B cell (primary cell): Measurements from ENCODE around the gene CAP2. TPM values are rescaled to one million over a fixed set of nuclear protein-coding genes. Genes with fewer than 3 reads are reported as not detected.

Experiments used
- ATAC-seq: fragments of 200-7000 bp; cut with Tn5 transposase; one replicate; pipeline ENCODE4 v1.10.0; 2021; ENCODE audit warnings: low read depth, mild to moderate bottlenecking, moderate number of reproducible peaks, moderate library complexity
- CTCF ChIA-PET: fragments of 350-600 bp; sonication (Branson Sonifier 250); formaldehyde crosslinking; loops from one replicate; lab custom pipeline; 2021; ENCODE audit warnings: antibody characterized with exemption, inconsistent platforms; lab: Charles Lee
- POLR2A ChIA-PET: fragments of 350-600 bp; sonication (Branson Sonifier 250); formaldehyde crosslinking; loops from one replicate; lab custom pipeline; 2021; ENCODE audit warnings: antibody characterized with exemption; lab: Charles Lee
- DNase-seq: peaks from one replicate; pipeline ENCODE4 v3.0.0; 2013
- H2AFZ ChIP-seq: 2 replicates; pipeline ENCODE4 v1.6.1; 2012; ENCODE audit warnings: mild to moderate bottlenecking, low read depth, low read length; ENCODE audit not compliant: insufficient read depth, poor library complexity, severe bottlenecking
- H3K27ac ChIP-seq, 2 donors: 1 replicate in 1 of 2; 2 replicates in 1 of 2; pipeline ENCODE4 v1.5.1; 2012 to 2013; ENCODE audit warnings: low read length in 2 of 2, mild to moderate bottlenecking in 2 of 2, moderate library complexity in 1 of 2
- H3K27me3 ChIP-seq, 4 experiments: fragments of 200-600 bp in 1 of 4; sonication (generic) in 1 of 4; replicated peaks in 1 of 4; 1 replicate in 2 of 4; 2 replicates in 2 of 4; pipeline versions ENCODE4 v1.6.1 to v1.7.0; 2013 to 2016; ENCODE audit warnings: low read length in 3 of 4, mild to moderate bottlenecking in 2 of 4, mixed read lengths in 1 of 4, moderate library complexity in 1 of 4; ENCODE audit not compliant: insufficient read depth in 4 of 4, control insufficient read depth in 3 of 4; ENCODE audit errors: control extremely low read depth in 1 of 4
- H3K36me3 ChIP-seq, 2 experiments: replicated peaks in 1 of 2; 1 replicate in 1 of 2; 2 replicates in 1 of 2; pipeline versions ENCODE4 v1.6.1 to v1.7.1; 2013; ENCODE audit warnings: low read length in 1 of 2; ENCODE audit not compliant: insufficient read depth in 2 of 2, control insufficient read depth in 1 of 2; ENCODE audit errors: control extremely low read depth in 1 of 2, extremely low read depth in 1 of 2
- H3K4me1 ChIP-seq, 2 donors: fragments of 200-600 bp in 1 of 2; sonication (generic) in 1 of 2; 1 replicate in 1 of 2; 2 replicates in 1 of 2; pipeline versions ENCODE4 v1.5.1 to v1.6.1; 2013 to 2017; ENCODE audit warnings: low read length in 2 of 2; ENCODE audit not compliant: control insufficient read depth in 2 of 2, insufficient read depth in 2 of 2
- H3K4me2 ChIP-seq: replicated peaks from 2 replicates; pipeline ENCODE3; 2012; ENCODE audit warnings: mild to moderate bottlenecking, low read depth, low read length; ENCODE audit not compliant: poor library complexity, severe bottlenecking
- H3K4me3 ChIP-seq, 5 experiments: fragments of 200-600 bp in 1 of 5; sonication (generic) in 1 of 5; 1 replicate in 3 of 5; 2 replicates in 2 of 5; pipeline versions ENCODE4 v1.5.1 to v1.7.0; 2011 to 2016; ENCODE audit warnings: low read length in 4 of 5, mild to moderate bottlenecking in 4 of 5, low read depth in 2 of 5, control low read depth in 1 of 5, moderate library complexity in 1 of 5; ENCODE audit not compliant: insufficient read depth in 1 of 5; ENCODE audit errors: control extremely low read depth in 1 of 5, extremely low read depth in 1 of 5
- H3K79me2 ChIP-seq: fragments of 200-600 bp; sonication (generic); one replicate; pipeline ENCODE4 v1.6.0; 2016; ENCODE audit warnings: low read length; ENCODE audit not compliant: control insufficient read depth, insufficient read depth
- H3K9ac ChIP-seq: fragments of 200-600 bp; sonication (generic); 2 replicates; pipeline ENCODE4 v1.6.1; 2017; ENCODE audit warnings: mild to moderate bottlenecking, low read length, moderate library complexity
- H3K9me3 ChIP-seq, 3 donors: one replicate each; pipeline versions ENCODE4 v1.6.1 to v1.7.1; 2013; ENCODE audit warnings: low read length in 2 of 3; ENCODE audit not compliant: control insufficient read depth in 2 of 3, insufficient read depth in 1 of 3; ENCODE audit errors: control extremely low read depth in 1 of 3
- H4K20me1 ChIP-seq: 2 replicates; pipeline ENCODE4 v1.6.0; 2012; ENCODE audit warnings: mild to moderate bottlenecking, low read length; ENCODE audit not compliant: insufficient read depth, control insufficient read depth, poor library complexity, severe bottlenecking
- H3K27ac Mint-ChIP-seq: one replicate; pipeline ENCODE4 v1.8.0; 2021; ENCODE audit warnings: mixed read lengths
- H3K27me3 Mint-ChIP-seq: one replicate; pipeline ENCODE4 v1.8.0; 2021; ENCODE audit warnings: mixed read lengths
- H3K4me1 Mint-ChIP-seq: one replicate; pipeline ENCODE4 v1.8.0; 2021; ENCODE audit warnings: mixed read lengths
- H3K4me3 Mint-ChIP-seq: one replicate; pipeline ENCODE4 v1.8.0; 2021; ENCODE audit warnings: mixed read lengths
- H3K9me3 Mint-ChIP-seq: one replicate; pipeline ENCODE4 v1.8.0; 2022; ENCODE audit warnings: mixed read lengths; ENCODE audit not compliant: insufficient read depth
- CTCF ChIP-seq: fragments of 200-600 bp; IDR thresholded peaks from one replicate; pipeline ENCODE4 v1.8.0; 2022; ENCODE audit warnings: antibody characterized with exemption, mild to moderate bottlenecking
- EZH2 ChIP-seq: IDR thresholded peaks from 2 replicates; pipeline ENCODE4 v1.6.1; 2012; ENCODE audit warnings: borderline replicate concordance, low read depth, mild to moderate bottlenecking, moderate library complexity, low read length; ENCODE audit not compliant: insufficient read depth, poor library complexity, severe bottlenecking
- WGBS: methylation state at CpG from one replicate; pipeline ENCODE4 v1.1.5; 2013; ENCODE audit warnings: missing lambda C conversion rate; ENCODE audit not compliant: insufficient coverage; 5-methylcytosine and 5-hydroxymethylcytosine counted together
- intact Hi-C: fragments of 100-400 bp; cut with micrococcal nuclease; formaldehyde crosslinking; loops from one replicate; pipeline ENCODE4 v1.10.0; 2022
- polyA plus RNA-seq: library from polyadenylated mRNA; depleted of rRNA; stranded (reverse); fragments of >200 nt; gene quantifications from 2 replicates; pipeline ENCODE4 v1.2.3, GENCODE V29; 2012
- total RNA-seq, 2 donors: library from RNA; stranded (reverse); fragments of 120-200 nt in 1 of 2; gene quantifications; 1 replicate in 1 of 2; 2 replicates in 1 of 2; pipeline versions ENCODE4 v1.2.3 to v1.2.4, GENCODE V29; 2013 to 2022

The CAP2 gene
- total and polyA plus RNA-seq, 2 donors (not counting 1 experiment from before 2014, with no cell fraction given) = not detected

GRCh38 chr6:17354700-17355403 is 38.5 kb upstream of the CAP2 start:
- H3K9ac ChIP-seq = no peak overlapping the region
- peaks cover 3% of the 10 kb centered on the region for H3K27me3 Mint-ChIP-seq
- no peaks in the 10 kb centered on the region for H3K79me2 ChIP-seq
- no peaks in the 10 kb centered on the region for H3K9me3 ChIP-seq
- H3K4me2 ChIP-seq = no peak overlapping the region
- H3K9me3 Mint-ChIP-seq = peaks cover 2% of the 10 kb centered on the region
- H3K27me3 ChIP-seq = no peaks in the 10 kb centered on the region
- DNase-seq (no peak), ATAC-seq (no peak)
- ChIA-PET CTCF (no interaction called here), POLR2A (no interaction called here)
- H2AFZ ChIP-seq = no peak overlapping the region
- H3K4me3 ChIP-seq = no peak overlapping the region
- no peak overlapping the region for H3K27ac ChIP-seq
- H3K4me1 ChIP-seq = no peaks in the 10 kb centered on the region
- no peak overlapping the region for H3K4me3 Mint-ChIP-seq
- H3K4me1 Mint-ChIP-seq = no peaks in the 10 kb centered on the region
- H3K36me3 ChIP-seq = no peaks in the 10 kb centered on the region
- H3K27ac Mint-ChIP-seq = no peak overlapping the region
- no peaks in the 10 kb centered on the region for H4K20me1 ChIP-seq
- intact Hi-C loops = no loop called here
- WGBS = 100% methylated on average over 1 of the region's 4 CpGs
- no peak for TF ChIP-seq EZH2

- Histone ChIP-seq H3K9ac (no peak overlapping the region), H3K4me1 (no peaks in the 10 kb centered on the region), H3K36me3 (no peaks in the 10 kb centered on the region), H3K79me2 (no peaks in the 10 kb centered on the region), H3K4me2 (no peak overlapping the region), H2AFZ (no peak overlapping the region), H4K20me1 (no peaks in the 10 kb centered on the region), H3K4me3 (no peak overlapping the region), H3K9me3 (no peaks in the 10 kb centered on the region), H3K27ac (no peak overlapping the region), H3K27me3 (no peaks in the 10 kb centered on the region)
- intact Hi-C loops = no loop called here
- no peak for DNase-seq
- no CpG with 5 or more reads among the region's 2 CpGs for WGBS
- no peaks in the 10 kb centered on the region for H3K4me1 Mint-ChIP-seq
- no peak overlapping the region for H3K27ac Mint-ChIP-seq
- no peak for TF ChIP-seq EZH2
- no peak for TF ChIP-seq CTCF
- POLR2A ChIA-PET = no interaction called here
- peaks cover 3% of the 10 kb centered on the region for H3K27me3 Mint-ChIP-seq
- CTCF ChIA-PET = no interaction called here
- no peak overlapping the region for H3K4me3 Mint-ChIP-seq
- H3K9me3 Mint-ChIP-seq = peaks cover 2% of the 10 kb centered on the region
- no peak for ATAC-seq
Measured at GRCh38 chr6:17355404-17355774, 38.0 kb upstream of the CAP2 start.
